Measurements from ENCODE around the gene MIPOL1. TPM values are rescaled to one million over a fixed set of nuclear protein-coding genes. Genes with fewer than 3 reads are reported as not detected.
"Not testable (repeated sequence)": the region's sequence is repeated elsewhere in the genome, so short reads cannot be mapped to it uniquely, and the experiment has no call there.

The MIPOL1 gene
- total RNA-seq, 1 donor from 2014 or later = not detected

- no peak overlapping the region for H3K27ac Mint-ChIP-seq
- no peaks in the 10 kb centered on the region for H3K36me3 Mint-ChIP-seq (ENCODE audit: low read depth)
- no peaks in the 10 kb centered on the region for H3K4me1 Mint-ChIP-seq (ENCODE audit: low read depth)
- no peak for DNase-seq (ENCODE audit: low spot score)
- peaks cover 4% of the 10 kb centered on the region for H3K9me3 Mint-ChIP-seq
- intact Hi-C loops (cut with micrococcal nuclease) = no loop called here
- H3K27me3 Mint-ChIP-seq (ENCODE audit: low read depth) = no peaks in the 10 kb centered on the region
- H3K4me3 Mint-ChIP-seq (ENCODE audit: low read depth) = no peak overlapping the region
These were observed 87.0 kb downstream of the MIPOL1 start for GRCh38 chr14:37284760-37285159.

- DNase-seq (ENCODE audit: low spot score) = no peak
- Mint-ChIP-seq H3K27ac (no peak overlapping the region), H3K4me3 (ENCODE audit: low read depth) (no peak overlapping the region), H3K4me1 (ENCODE audit: low read depth) (no peaks in the 10 kb centered on the region), H3K36me3 (ENCODE audit: low read depth) (no peaks in the 10 kb centered on the region), H3K27me3 (ENCODE audit: low read depth) (no peaks in the 10 kb centered on the region), H3K9me3 (peaks cover 4% of the 10 kb centered on the region)
- intact Hi-C loops (cut with micrococcal nuclease) = no loop called here
These were observed 87.5 kb downstream of the MIPOL1 start for GRCh38 chr14:37285220-37285619.

- Mint-ChIP-seq H3K4me3 (ENCODE audit: low read depth) (no peak overlapping the region), H3K27ac (no peak overlapping the region), H3K9me3 (peaks cover 19% of the 10 kb centered on the region), H3K27me3 (ENCODE audit: low read depth) (no peaks in the 10 kb centered on the region), H3K36me3 (ENCODE audit: low read depth) (no peaks in the 10 kb centered on the region), H3K4me1 (ENCODE audit: low read depth) (no peaks in the 10 kb centered on the region)
- DNase-seq (ENCODE audit: low spot score) = no peak
- intact Hi-C loops (cut with micrococcal nuclease) = no loop called here
These were observed 92.0 kb downstream of the MIPOL1 start for GRCh38 chr14:37289688-37290087.

- intact Hi-C loops (cut with micrococcal nuclease); H3K27ac Mint-ChIP-seq; DNase-seq (ENCODE audit: low spot score); H3K4me3 Mint-ChIP-seq (ENCODE audit: low read depth); H3K36me3 Mint-ChIP-seq (ENCODE audit: low read depth); H3K4me1 Mint-ChIP-seq (ENCODE audit: low read depth); H3K27me3 Mint-ChIP-seq (ENCODE audit: low read depth): not testable (repeated sequence)
- peaks cover 32% of the 10 kb centered on the region for H3K9me3 Mint-ChIP-seq
These were observed 97.5 kb downstream of the MIPOL1 start for GRCh38 chr14:37295262-37295661.

GRCh38 chr14:37311252-37311651 lies 113.5 kb downstream of the MIPOL1 start:
- no peak overlapping the region for H3K4me3 Mint-ChIP-seq (ENCODE audit: low read depth)
- intact Hi-C loops (cut with micrococcal nuclease) = no loop called here
- DNase-seq (ENCODE audit: low spot score) = no peak

GRCh38 chr14:37318938-37319337 lies 121.2 kb downstream of the MIPOL1 start:
- no peaks in the 10 kb centered on the region for H3K27me3 Mint-ChIP-seq (ENCODE audit: low read depth)
- DNase-seq (ENCODE audit: low spot score) = no peak
- intact Hi-C loops (cut with micrococcal nuclease) = no loop called here

More at GRCh38 chr14:37311252-37311651, 113.5 kb downstream of the MIPOL1 start:
- Mint-ChIP-seq H3K4me1 (ENCODE audit: low read depth) (no peaks in the 10 kb centered on the region), H3K36me3 (ENCODE audit: low read depth) (no peaks in the 10 kb centered on the region), H3K9me3 (peaks cover 18% of the 10 kb centered on the region), H3K27me3 (ENCODE audit: low read depth) (no peaks in the 10 kb centered on the region), H3K27ac (no peak overlapping the region)

GRCh38 chr14:37320106-37320505 lies 122.4 kb downstream of the MIPOL1 start:
- no peak for DNase-seq (ENCODE audit: low spot score)
- intact Hi-C loops (cut with micrococcal nuclease) = no loop called here
- no peak overlapping the region for H3K27ac Mint-ChIP-seq
- H3K9me3 Mint-ChIP-seq = peaks cover 12% of the 10 kb centered on the region
- H3K4me3 Mint-ChIP-seq (ENCODE audit: low read depth) = no peak overlapping the region
- no peaks in the 10 kb centered on the region for H3K36me3 Mint-ChIP-seq (ENCODE audit: low read depth)
- H3K4me1 Mint-ChIP-seq (ENCODE audit: low read depth) = no peaks in the 10 kb centered on the region
- H3K27me3 Mint-ChIP-seq (ENCODE audit: low read depth) = no peaks in the 10 kb centered on the region

More at GRCh38 chr14:37318938-37319337, 121.2 kb downstream of the MIPOL1 start:
- H3K9me3 Mint-ChIP-seq = peaks cover 14% of the 10 kb centered on the region
- no peak overlapping the region for H3K27ac Mint-ChIP-seq
- no peaks in the 10 kb centered on the region for H3K36me3 Mint-ChIP-seq (ENCODE audit: low read depth)
- no peak overlapping the region for H3K4me3 Mint-ChIP-seq (ENCODE audit: low read depth)
- no peaks in the 10 kb centered on the region for H3K4me1 Mint-ChIP-seq (ENCODE audit: low read depth)

GRCh38 chr14:37325332-37325731 lies 127.6 kb downstream of the MIPOL1 start:
- peaks cover 15% of the 10 kb centered on the region for H3K9me3 Mint-ChIP-seq
- no peak overlapping the region for H3K27ac Mint-ChIP-seq
- no peak overlapping the region for H3K4me3 Mint-ChIP-seq (ENCODE audit: low read depth)
- H3K27me3 Mint-ChIP-seq (ENCODE audit: low read depth) = no peaks in the 10 kb centered on the region
- DNase-seq (ENCODE audit: low spot score) = no peak
- H3K4me1 Mint-ChIP-seq (ENCODE audit: low read depth) = no peaks in the 10 kb centered on the region
- no peaks in the 10 kb centered on the region for H3K36me3 Mint-ChIP-seq (ENCODE audit: low read depth)
- intact Hi-C loops (cut with micrococcal nuclease) = no loop called here

- no peaks in the 10 kb centered on the region for H3K27me3 Mint-ChIP-seq (ENCODE audit: low read depth)
- no peak for DNase-seq (ENCODE audit: low spot score)
- peaks cover 25% of the 10 kb centered on the region for H3K9me3 Mint-ChIP-seq
- H3K27ac Mint-ChIP-seq = no peak overlapping the region
- intact Hi-C loops (cut with micrococcal nuclease) = no loop called here
- no peak overlapping the region for H3K4me3 Mint-ChIP-seq (ENCODE audit: low read depth)
- no peaks in the 10 kb centered on the region for H3K4me1 Mint-ChIP-seq (ENCODE audit: low read depth)
- no peaks in the 10 kb centered on the region for H3K36me3 Mint-ChIP-seq (ENCODE audit: low read depth)
These were observed 128.7 kb downstream of the MIPOL1 start for GRCh38 chr14:37326434-37326833.

GRCh38 chr14:37327933-37328332 lies 130.2 kb downstream of the MIPOL1 start:
- H3K4me1 Mint-ChIP-seq (ENCODE audit: low read depth); DNase-seq (ENCODE audit: low spot score); H3K27me3 Mint-ChIP-seq (ENCODE audit: low read depth); H3K4me3 Mint-ChIP-seq (ENCODE audit: low read depth); intact Hi-C loops (cut with micrococcal nuclease); H3K36me3 Mint-ChIP-seq (ENCODE audit: low read depth); H3K27ac Mint-ChIP-seq: not testable (repeated sequence)
- H3K9me3 Mint-ChIP-seq = peaks cover 21% of the 10 kb centered on the region

GRCh38 chr14:37328673-37329072 lies 130.9 kb downstream of the MIPOL1 start:
- Mint-ChIP-seq H3K27ac (no peak overlapping the region), H3K9me3 (peaks cover 21% of the 10 kb centered on the region), H3K27me3 (ENCODE audit: low read depth) (no peaks in the 10 kb centered on the region), H3K4me1 (ENCODE audit: low read depth) (no peaks in the 10 kb centered on the region), H3K36me3 (ENCODE audit: low read depth) (no peaks in the 10 kb centered on the region), H3K4me3 (ENCODE audit: low read depth) (no peak overlapping the region)
- intact Hi-C loops (cut with micrococcal nuclease) = no loop called here
- no peak for DNase-seq (ENCODE audit: low spot score)

GRCh38 chr14:37329189-37330001 lies 131.7 kb downstream of the MIPOL1 start:
- no peak overlapping the region for H3K27ac Mint-ChIP-seq
- H3K27me3 Mint-ChIP-seq (ENCODE audit: low read depth) = no peaks in the 10 kb centered on the region
- H3K4me3 Mint-ChIP-seq (ENCODE audit: low read depth) = no peak overlapping the region
- intact Hi-C loops (cut with micrococcal nuclease) = no loop called here
- peaks cover 21% of the 10 kb centered on the region for H3K9me3 Mint-ChIP-seq
- no peak for DNase-seq (ENCODE audit: low spot score)
- no peaks in the 10 kb centered on the region for H3K4me1 Mint-ChIP-seq (ENCODE audit: low read depth)
- H3K36me3 Mint-ChIP-seq (ENCODE audit: low read depth) = no peaks in the 10 kb centered on the region

GRCh38 chr14:37330910-37331309 lies 133.2 kb downstream of the MIPOL1 start:
- Mint-ChIP-seq H3K27ac (no peak overlapping the region), H3K4me3 (ENCODE audit: low read depth) (no peak overlapping the region)
- no peak for DNase-seq (ENCODE audit: low spot score)

More at GRCh38 chr14:37330910-37331309, 133.2 kb downstream of the MIPOL1 start:
- Mint-ChIP-seq H3K9me3 (peaks cover 25% of the 10 kb centered on the region), H3K36me3 (ENCODE audit: low read depth) (no peaks in the 10 kb centered on the region), H3K4me1 (ENCODE audit: low read depth) (no peaks in the 10 kb centered on the region), H3K27me3 (ENCODE audit: low read depth) (no peaks in the 10 kb centered on the region)
- intact Hi-C loops (cut with micrococcal nuclease) = no loop called here

Measured in activated T-helper 2 cell treated with anti-CD3 and anti-CD28 coated beads, Interferon-gamma antibody, Interleukin-2, Interleukin-4, amounts not matched to agents 10 μg/mL and 5 μg/mL and 100 μg/mL, durations not matched to agents 14 hours and 24 hours and 36 hours (primary cell).